GM12878 (cell line): Measurements from ENCODE around the gene CKS2. TPM values are rescaled to one million over a fixed set of nuclear protein-coding genes. Genes with fewer than 3 reads are reported as not detected.

ENCODE experiments used
- ATAC-seq: fragments of 200-7000 bp; cut with Tn5 transposase; 3 replicates; pipeline ENCODE4 v1.9.1; 2020; ENCODE audit warnings: mild to moderate bottlenecking, moderate library complexity
- BruUV-seq: library from RNA; stranded (reverse); fragments of 400-500 nt; replicated peaks from 2 replicates; lab custom pipeline; 2021; lab: Mats Ljungman, UMichigan
- CTCF ChIA-PET: fragments of 300-600 bp; sonication (Branson Sonifier 250); formaldehyde crosslinking; extraction: SDS; loops from one replicate; lab custom pipeline; 2021; ENCODE audit warnings: inconsistent platforms; lab: Yijun Ruan, JAX
- POLR2A ChIA-PET: fragments of 350-600 bp; formaldehyde crosslinking; extraction: SDS; loops from one replicate; lab custom pipeline; 2021; ENCODE audit warnings: inconsistent platforms; lab: Charles Lee
- RAD21 ChIA-PET: fragments of 300-600 bp; sonication (Branson Sonifier 250); formaldehyde crosslinking; loops from one replicate; lab custom pipeline; 2023; ENCODE audit warnings: antibody characterized with exemption; ENCODE audit not compliant: unreplicated experiment; lab: Charles Lee
- SMC1A ChIA-PET: fragments of 300-600 bp; sonication (Branson Sonifier 250); formaldehyde crosslinking; loops from one replicate; lab custom pipeline; 2023; ENCODE audit not compliant: unreplicated experiment, uncharacterized antibody; lab: Charles Lee
- DNase-seq: peaks from one replicate; pipeline ENCODE4 v3.0.0-alpha.2; 2011; ENCODE audit warnings: low read depth, low spot score
- FAIRE-seq: peaks from 3 replicates; lab custom pipeline; 2011; peaks lifted over from hg19 to GRCh38; lab: Jason Lieb, UNC
- H2AFZ ChIP-seq: 2 replicates; pipeline ENCODE4 v1.6.0; 2011; ENCODE audit warnings: low read depth, low read length, control low read depth; ENCODE audit not compliant: control insufficient read depth
- H3K27ac ChIP-seq: 2 replicates; pipeline ENCODE4 v1.5.1; 2011; ENCODE audit warnings: control low read depth; ENCODE audit not compliant: control insufficient read depth, insufficient read depth
- H3K27me3 ChIP-seq, 2 experiments: replicated peaks in 1 of 2; 2 replicates each; pipeline versions ENCODE4 v1.6.0 to v1.6.1; 2011; ENCODE audit warnings: low read length in 1 of 2; ENCODE audit not compliant: control insufficient read depth in 2 of 2, insufficient read depth in 2 of 2
- H3K36me3 ChIP-seq, 2 experiments: 2 replicates each; pipeline ENCODE4 v1.5.1; 2011; ENCODE audit warnings: low read length in 1 of 2; ENCODE audit not compliant: control insufficient read depth in 2 of 2, insufficient read depth in 2 of 2
- H3K4me1 ChIP-seq: 2 replicates; pipeline ENCODE4 v1.6.1; 2011; ENCODE audit warnings: mild to moderate bottlenecking, low read length, moderate library complexity, mixed read lengths; ENCODE audit not compliant: control insufficient read depth, insufficient read depth
- H3K4me2 ChIP-seq: 2 replicates; pipeline ENCODE4 v1.6.0; 2011; ENCODE audit warnings: control low read depth; ENCODE audit not compliant: control insufficient read depth, insufficient read depth
- H3K4me3 ChIP-seq: fragments of 200-600 bp; sonication (generic); 2 replicates; pipeline ENCODE4 v1.5.1; 2016
- H3K79me2 ChIP-seq: 2 replicates; pipeline ENCODE4 v1.6.0; 2011; ENCODE audit warnings: low read length; ENCODE audit not compliant: control insufficient read depth, insufficient read depth
- H3K9ac ChIP-seq: 2 replicates; pipeline ENCODE4 v1.8.0; 2011; ENCODE audit warnings: low read length, control low read depth, mixed read lengths; ENCODE audit not compliant: control insufficient read depth, insufficient read depth
- H3K9me3 ChIP-seq: replicated peaks from 3 replicates; pipeline ENCODE4 v1.5.1; 2011; ENCODE audit warnings: mild to moderate bottlenecking, low read length; ENCODE audit not compliant: control insufficient read depth, insufficient read depth
- H4K20me1 ChIP-seq: 2 replicates; pipeline ENCODE4 v1.6.0; 2011; ENCODE audit not compliant: control insufficient read depth, insufficient read depth
- BCLAF1 ChIP-seq: fragments of 450-650 bp; IDR thresholded peaks from 2 replicates; pipeline ENCODE4 v1.6.1; 2017; ENCODE audit warnings: antibody characterized with exemption, mild to moderate bottlenecking, moderate library complexity
- CBFB ChIP-seq: IDR thresholded peaks from 2 replicates; pipeline ENCODE4 v1.6.1; 2016; ENCODE audit warnings: antibody characterized with exemption, low read depth
- CBX3 ChIP-seq: fragments of 200-600 bp; sonication (generic); IDR thresholded peaks from 2 replicates; pipeline ENCODE4 v1.6.1; 2016; ENCODE audit warnings: low read depth, borderline replicate concordance
- JUND ChIP-seq: IDR thresholded peaks from 2 replicates; pipeline ENCODE4 v1.6.1; 2012; ENCODE audit warnings: low read depth, mild to moderate bottlenecking, low read length, improper control_type of control experiment, moderate library complexity
- KLF5 ChIP-seq: fragments of 450-650 bp; IDR thresholded peaks from 2 replicates; pipeline ENCODE4 v1.6.1; 2014; ENCODE audit warnings: mild to moderate bottlenecking; ENCODE audit not compliant: partially characterized antibody
- MTA3 ChIP-seq: IDR thresholded peaks from 2 replicates; pipeline ENCODE4 v1.6.1; 2012; ENCODE audit warnings: low read length, inconsistent platforms, borderline replicate concordance
- NR2F1 ChIP-seq: fragments of 450-650 bp; conservative IDR thresholded peaks from 2 replicates; pipeline ENCODE4 v1.6.1; 2017; ENCODE audit warnings: mild to moderate bottlenecking
- ZBTB40 ChIP-seq: fragments of 450-650 bp; IDR thresholded peaks from 2 replicates; pipeline ENCODE4 v1.6.1; 2016; ENCODE audit warnings: mild to moderate bottlenecking, moderate library complexity, borderline replicate concordance
- WGBS: methylation state at CpG from one replicate; pipeline ENCODE4 v1.1.6; 2016; ENCODE audit warnings: low lambda C conversion rate; ENCODE audit not compliant: insufficient replicate concordance, insufficient coverage; ENCODE audit errors: missing lambda C conversion rate; 5-methylcytosine and 5-hydroxymethylcytosine counted together
- in situ Hi-C: fragments of 300-500 bp; cut with MboI; formaldehyde crosslinking; loops from 9 replicates; pipeline ENCODE4 v1.14.3; 2018; ENCODE audit warnings: mixed read lengths
- intact Hi-C: fragments of 100-400 bp; cut with micrococcal nuclease; formaldehyde crosslinking; loops from one replicate; pipeline ENCODE4 v1.14.2; 2022; ENCODE audit not compliant: unreplicated experiment
- polyA plus RNA-seq, 11 experiments: library from polyadenylated mRNA; depleted of rRNA in 4 of 11; unstranded in 6 of 11; stranded (reverse) in 5 of 11; fragments of >200 nt; fragmentation: Nextera tagmentation in 4 of 11; fragmentation: Illumina TruSeq in 1 of 11; extraction: Ambion mirVana in 4 of 11; extraction: Trizol in 1 of 11; gene quantifications; 1 replicate in 1 of 11; 2 replicates in 10 of 11; pipeline versions ENCODE4 v1.2.1 to v1.2.3, GENCODE V29; 2011 to 2016; ENCODE audit warnings: inconsistent platforms in 2 of 11, missing spikeins in 2 of 11, low read depth in 1 of 11
- total RNA-seq, 4 experiments: library from RNA; depleted of rRNA in 3 of 4; stranded (reverse); fragments of >200 nt in 3 of 4; fragmentation: Illumina TruSeq in 1 of 4; extraction: Trizol in 1 of 4; gene quantifications; 2 replicates each; pipeline versions ENCODE4 v1.2.1 to v1.2.3, GENCODE V29; 2013 to 2021

CKS2 gene
- total and polyA plus RNA-seq, 10 of the 15 experiments (the other 5 are each of a cell fraction or from before 2014, with no cell fraction given), result 172 to 1,251 (median 503) TPM

- no peaks in the 10 kb centered on the region for H3K27me3 ChIP-seq
- FAIRE-seq, result no peak
- POLR2A ChIA-PET, result no interaction called here
- H3K4me1 ChIP-seq, result peaks cover 10% of the 10 kb centered on the region
- H3K27ac ChIP-seq, result no peak overlapping the region
- no peak overlapping the region for H2AFZ ChIP-seq
- H3K9me3 ChIP-seq, result no peaks in the 10 kb centered on the region
- TF ChIP-seq MTA3 (no peak), NR2F1 (no peak)
- TF ChIP-seq, all 136 proteins: peak for 0
- no peak for DNase-seq
- ChIA-PET SMC1A (no interaction called here), RAD21 (no interaction called here), CTCF (no interaction called here)
- no peak overlapping the region for H3K4me2 ChIP-seq
- 60% methylated on average over 3 of the region's 3 CpGs for WGBS
- H3K36me3 ChIP-seq, result peaks cover 45 to 48% of the 10 kb centered on the region in 2 experiments
- no peaks in the 10 kb centered on the region for H4K20me1 ChIP-seq
- ATAC-seq, result no peak
- BruUV-seq, result no TSS peak
- H3K9ac ChIP-seq, result no peak overlapping the region
- in situ Hi-C loops, result no loop called here
- no peaks in the 10 kb centered on the region for H3K79me2 ChIP-seq
- H3K4me3 ChIP-seq, result no peak overlapping the region
- intact Hi-C loops, result no loop called here
Observed at GRCh38 chr9:89353989-89354388, 43.0 kb downstream of the CKS2 start.

GRCh38 chr9:89354471-89354870, 43.5 kb downstream of the CKS2 start:
- SMC1A ChIA-PET, result no interaction called here
- no peak overlapping the region for H2AFZ ChIP-seq
- CTCF ChIA-PET, result no interaction called here
- in situ Hi-C loops, result no loop called here
- H3K4me1 ChIP-seq, result peaks cover 10% of the 10 kb centered on the region
- POLR2A ChIA-PET, result no interaction called here
- H3K27ac ChIP-seq, result no peak overlapping the region
- H3K9me3 ChIP-seq, result no peaks in the 10 kb centered on the region
- no peaks in the 10 kb centered on the region for H3K27me3 ChIP-seq
- RAD21 ChIA-PET, result no interaction called here
- H3K4me2 ChIP-seq, result no peak overlapping the region
- ATAC-seq (no peak), FAIRE-seq (no peak), DNase-seq (no peak)
- no peaks in the 10 kb centered on the region for H4K20me1 ChIP-seq
- H3K9ac ChIP-seq, result no peak overlapping the region
- no peak overlapping the region for H3K4me3 ChIP-seq
- WGBS, result 93% methylated on average over 6 of the region's 6 CpGs
- intact Hi-C loops, result no loop called here
- no TSS peak for BruUV-seq
- H3K79me2 ChIP-seq, result no peaks in the 10 kb centered on the region
- H3K36me3 ChIP-seq, result peaks cover 47 to 49% of the 10 kb centered on the region in 2 experiments
- TF ChIP-seq KLF5 (no peak), CBFB (no peak), CBX3 (no peak), ZBTB40 (no peak), JUND (no peak), BCLAF1 (no peak)
